KMS-11 (cell line): ENCODE results near the gene ULBP1.
"Not testable (repeated sequence)": the region's sequence is repeated elsewhere in the genome, so short reads cannot be mapped to it uniquely, and the experiment has no call there.

Experiments used
- H2AFZ ChIP-seq: fragments of 200-600 bp; sonication (generic); 2 replicates; pipeline ENCODE4 v1.6.1; 2016; ENCODE audit warnings: antibody characterized with exemption, mixed run types, low read depth
- H3K27ac ChIP-seq: fragments of 200-600 bp; sonication (generic); 2 replicates; pipeline ENCODE4 v1.6.1; 2016; ENCODE audit warnings: mild to moderate bottlenecking, mixed run types
- H3K27me3 ChIP-seq: fragments of 200-600 bp; sonication (generic); 2 replicates; pipeline ENCODE4 v1.6.1; 2017; ENCODE audit warnings: mild to moderate bottlenecking, low read depth, mixed run types, moderate library complexity; ENCODE audit not compliant: insufficient read depth
- H3K36me3 ChIP-seq: fragments of 200-600 bp; sonication (generic); 2 replicates; pipeline ENCODE4 v1.6.1; 2017; ENCODE audit warnings: mild to moderate bottlenecking, mixed run types; ENCODE audit not compliant: insufficient read depth
- H3K4me1 ChIP-seq: fragments of 200-600 bp; sonication (generic); 2 replicates; pipeline ENCODE4 v1.6.1; 2016; ENCODE audit warnings: mild to moderate bottlenecking, low read depth, mixed run types; ENCODE audit not compliant: poor library complexity, severe bottlenecking
- H3K4me2 ChIP-seq: fragments of 200-600 bp; sonication (generic); 2 replicates; pipeline ENCODE4 v1.7.0; 2016; ENCODE audit warnings: mild to moderate bottlenecking, mixed run types
- H3K4me3 ChIP-seq: fragments of 200-600 bp; sonication (generic); IDR thresholded peaks from 2 replicates; pipeline ENCODE4 v1.6.1; 2017; ENCODE audit warnings: low read depth, low read length, mixed read lengths; ENCODE audit not compliant: insufficient read depth
- H3K79me2 ChIP-seq: fragments of 200-600 bp; sonication (generic); 2 replicates; pipeline ENCODE4 v1.6.1; 2016; ENCODE audit warnings: low read depth, mixed run types; ENCODE audit not compliant: insufficient read depth
- H3K9ac ChIP-seq: fragments of 200-600 bp; sonication (generic); 2 replicates; pipeline ENCODE4 v1.6.1; 2016; ENCODE audit warnings: mild to moderate bottlenecking, mixed run types
- H4K20me1 ChIP-seq: fragments of 200-600 bp; sonication (generic); 2 replicates; pipeline ENCODE4 v1.6.1; 2016; ENCODE audit warnings: mild to moderate bottlenecking, mixed run types; ENCODE audit not compliant: insufficient read depth
- CTCF ChIP-seq: fragments of 200-600 bp; sonication (generic); conservative IDR thresholded peaks from 2 replicates; pipeline ENCODE4 v1.6.1; 2017; ENCODE audit warnings: low read depth, mild to moderate bottlenecking, antibody characterized with exemption, low read length, moderate library complexity, mixed read lengths

ULBP1 gene

GRCh38 chr6:149919834-149920225 is 43.9 kb upstream of the ULBP1 start:
- Histone ChIP-seq H3K79me2 (no peaks in the 10 kb centered on the region), H3K27me3 (peaks cover 41% of the 10 kb centered on the region), H3K27ac (no peak overlapping the region), H3K36me3 (no peaks in the 10 kb centered on the region), H2AFZ (no peak overlapping the region), H3K4me2 (no peak overlapping the region), H3K4me1 (no peaks in the 10 kb centered on the region), H3K9ac (no peak overlapping the region), H3K4me3 (no peak overlapping the region), H4K20me1 (no peaks in the 10 kb centered on the region)
- TF ChIP-seq CTCF, result no peak

GRCh38 chr6:149921361-149921760 is 42.4 kb upstream of the ULBP1 start:
- no peak overlapping the region for H2AFZ ChIP-seq
- no peaks in the 10 kb centered on the region for H4K20me1 ChIP-seq
- H3K4me3 ChIP-seq, result no peak overlapping the region
- H3K27ac ChIP-seq, result no peak overlapping the region
- H3K4me1 ChIP-seq, result no peaks in the 10 kb centered on the region
- no peak for TF ChIP-seq CTCF
- no peak overlapping the region for H3K9ac ChIP-seq
- H3K36me3 ChIP-seq, result no peaks in the 10 kb centered on the region
- H3K4me2 ChIP-seq, result no peak overlapping the region
- peaks cover 50% of the 10 kb centered on the region for H3K27me3 ChIP-seq
- H3K79me2 ChIP-seq, result no peaks in the 10 kb centered on the region

GRCh38 chr6:149922091-149922490 is 41.7 kb upstream of the ULBP1 start:
- not testable (repeated sequence) for H3K4me1 ChIP-seq, H3K4me2 ChIP-seq, H3K27ac ChIP-seq, H3K4me3 ChIP-seq, H4K20me1 ChIP-seq, H3K9ac ChIP-seq, H2AFZ ChIP-seq, H3K79me2 ChIP-seq, H3K36me3 ChIP-seq
- peaks cover 56% of the 10 kb centered on the region for H3K27me3 ChIP-seq

GRCh38 chr6:149922642-149923326 is 41.0 kb upstream of the ULBP1 start, which contains the start of gene RAET1G:
RAET1G (minus strand) TSS chr6:149923121; CDS start chr6:149923010, 111 bp downstream.
- H3K9ac ChIP-seq, result no peak within 1 kb of the TSS
- H3K4me1 ChIP-seq, result no peaks in the 10 kb centered on the region
- no peak within 1 kb of the TSS for H3K4me2 ChIP-seq
- no peak within 1 kb of the TSS for H2AFZ ChIP-seq
- H3K4me3 ChIP-seq, result no peak within 1 kb of the TSS
- no peaks in the 10 kb centered on the region for H3K36me3 ChIP-seq
- H3K27me3 ChIP-seq, result peaks cover 53% of the 10 kb centered on the region
- H3K27ac ChIP-seq, result no peak within 1 kb of the TSS
- TF ChIP-seq CTCF, result no peak
- no peaks in the 10 kb centered on the region for H4K20me1 ChIP-seq
- H3K79me2 ChIP-seq, result no peaks in the 10 kb centered on the region

DNA sequence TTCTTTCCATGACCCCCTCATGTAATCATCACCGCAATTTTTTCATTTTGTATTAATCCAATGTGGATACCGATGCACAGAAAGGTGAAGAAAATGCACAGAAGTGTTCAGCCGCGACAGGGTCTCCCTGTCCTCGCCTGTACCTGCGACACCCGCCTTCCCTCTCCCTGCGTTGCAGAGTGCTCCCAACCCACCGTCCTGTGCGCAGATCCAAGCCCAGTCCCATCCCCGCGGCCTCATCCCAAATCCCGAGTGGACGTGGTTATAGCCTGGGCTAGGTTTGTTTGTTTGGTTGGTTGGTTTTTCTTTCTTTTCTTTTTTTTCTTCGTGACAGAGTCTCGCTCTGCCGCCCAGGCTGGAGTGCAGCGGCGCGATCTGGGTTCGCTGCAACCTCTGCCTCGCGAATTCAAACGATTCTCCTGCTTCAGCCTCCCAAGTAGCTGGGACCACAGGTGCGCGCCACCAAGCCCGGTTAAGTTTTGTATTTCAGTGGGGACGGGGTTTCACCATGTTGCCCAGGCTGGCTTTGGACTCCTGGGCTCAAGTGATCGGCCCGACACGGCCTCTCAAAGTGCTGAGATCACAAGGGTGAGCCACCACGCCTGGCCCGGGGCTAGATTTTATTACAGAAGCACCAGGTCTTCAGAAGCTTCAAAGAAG is 40.3 kb upstream of the ULBP1 start:
- Histone ChIP-seq H3K79me2 (no peaks in the 10 kb centered on the region), H3K27me3 (peaks cover 53% of the 10 kb centered on the region), H3K4me3 (no peak overlapping the region), H3K27ac (no peak overlapping the region), H4K20me1 (no peaks in the 10 kb centered on the region), H3K9ac (no peak overlapping the region), H3K36me3 (no peaks in the 10 kb centered on the region), H2AFZ (no peak overlapping the region), H3K4me2 (no peak overlapping the region), H3K4me1 (no peaks in the 10 kb centered on the region)
- no peak for TF ChIP-seq CTCF
